HL-60 (cell line): Measurements from ENCODE around the gene NLGN3.

Source experiments
- CTCF ChIP-seq: IDR thresholded peaks from one replicate; pipeline ENCODE4 v1.5.1; 2011; ENCODE audit warnings: low read length, control low read depth, inconsistent platforms; ENCODE audit not compliant: insufficient read depth
- POLR2AphosphoS5 ChIP-seq: IDR thresholded peaks from 2 replicates; pipeline ENCODE4 v1.6.1; 2012; ENCODE audit warnings: low read depth
- REST ChIP-seq: IDR thresholded peaks from 2 replicates; pipeline ENCODE4 v1.6.1; 2012; ENCODE audit warnings: low read depth; ENCODE audit not compliant: insufficient replicate concordance

- TF ChIP-seq CTCF (no peak), REST (no peak), POLR2AphosphoS5 (no peak)
Observed at GRCh38 chrX:71217298-71217697, 72.7 kb downstream of the NLGN3 start.
